Daoy (cell line): ENCODE results near the gene SYT8. TPM values are rescaled to one million over a fixed set of nuclear protein-coding genes. Genes with fewer than 3 reads are reported as not detected.

ENCODE experiments used
- DNase-seq: peaks from one replicate; pipeline ENCODE4 v3.0.0-alpha.2; 2015; ENCODE audit warnings: low read depth
- total RNA-seq: library from RNA; depleted of rRNA; stranded (reverse); fragments of >200 nt; shearing (Covaris generic); gene quantifications from 2 replicates; pipeline ENCODE4 v1.2.3, GENCODE V29; 2014

SYT8 gene
- total RNA-seq, 1 experiment from 2014 or later, result not detected

GRCh38 chr11:1831338-1832210 is 3.2 kb upstream of the SYT8 start:
- DNase-seq, result no peak

GRCh38 chr11:1832211-1832919 is 2.4 kb upstream of the SYT8 start:
- peak; percentile 63 for DNase-seq

DNA sequence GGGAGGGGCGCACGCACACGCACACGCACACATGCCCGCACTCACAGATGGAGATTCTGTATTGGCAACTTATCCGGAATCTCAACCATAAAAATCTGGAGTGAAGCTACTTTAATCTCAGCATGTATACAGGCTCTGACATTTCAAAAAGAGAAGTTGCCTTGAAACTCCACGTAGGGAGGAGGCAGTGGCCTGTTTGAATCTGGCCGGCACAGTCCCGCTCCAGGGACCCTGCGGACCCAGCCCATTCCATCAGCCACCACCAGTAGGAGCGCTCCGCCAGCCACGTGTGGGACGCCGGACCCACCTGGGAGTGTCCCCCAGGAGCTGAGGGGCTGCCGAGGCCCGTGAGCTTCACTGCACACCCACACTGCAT is 1.9 kb upstream of the SYT8 start:
- DNase-seq, result no peak

DNA sequence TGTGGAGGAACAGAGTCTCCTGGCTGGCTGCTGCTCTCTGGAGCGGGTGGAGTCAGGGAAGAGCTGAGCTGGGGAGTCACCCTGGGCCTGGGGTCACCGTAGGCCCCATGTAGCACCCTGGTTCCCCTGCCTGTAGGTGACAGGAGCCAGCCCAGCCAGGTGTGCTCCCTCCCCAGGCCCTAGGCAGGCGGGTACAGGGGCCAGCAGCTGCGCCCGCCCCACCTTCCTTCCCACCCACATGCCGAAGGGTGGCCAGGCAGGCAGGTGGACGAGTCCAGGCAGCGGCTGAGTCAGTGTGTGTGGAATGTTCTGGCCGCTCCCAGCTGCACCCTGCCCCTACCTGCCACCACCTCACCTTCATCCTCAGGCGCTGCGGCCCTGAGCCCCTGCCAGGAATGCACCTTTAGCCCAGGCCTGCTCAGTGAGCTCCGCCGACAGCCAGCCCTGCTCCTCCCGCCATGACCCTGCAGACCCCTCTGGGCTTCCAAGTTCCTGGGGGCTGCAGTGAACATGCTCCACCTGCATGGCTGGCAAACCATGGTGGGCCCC is 654 bp upstream of the SYT8 start:
- no peak for DNase-seq

DNA sequence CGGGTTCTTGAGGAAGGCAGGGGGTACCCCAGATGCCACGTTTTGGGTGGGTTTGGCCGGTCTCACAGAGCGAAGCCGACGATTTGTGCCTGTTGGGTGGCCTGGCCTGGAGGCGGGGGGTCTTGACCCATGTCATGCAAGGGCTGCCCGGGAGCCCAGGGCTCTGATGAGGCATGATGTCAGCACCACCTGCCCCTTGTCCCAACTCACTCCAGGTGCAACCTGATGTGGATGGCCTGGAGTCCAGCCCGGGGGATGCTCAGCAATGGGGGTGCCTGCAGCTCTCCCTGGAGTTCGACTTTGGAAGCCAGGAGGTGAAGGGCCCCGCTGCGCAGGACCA is 851 bp downstream of the SYT8 start:
- no peak for DNase-seq

DNA sequence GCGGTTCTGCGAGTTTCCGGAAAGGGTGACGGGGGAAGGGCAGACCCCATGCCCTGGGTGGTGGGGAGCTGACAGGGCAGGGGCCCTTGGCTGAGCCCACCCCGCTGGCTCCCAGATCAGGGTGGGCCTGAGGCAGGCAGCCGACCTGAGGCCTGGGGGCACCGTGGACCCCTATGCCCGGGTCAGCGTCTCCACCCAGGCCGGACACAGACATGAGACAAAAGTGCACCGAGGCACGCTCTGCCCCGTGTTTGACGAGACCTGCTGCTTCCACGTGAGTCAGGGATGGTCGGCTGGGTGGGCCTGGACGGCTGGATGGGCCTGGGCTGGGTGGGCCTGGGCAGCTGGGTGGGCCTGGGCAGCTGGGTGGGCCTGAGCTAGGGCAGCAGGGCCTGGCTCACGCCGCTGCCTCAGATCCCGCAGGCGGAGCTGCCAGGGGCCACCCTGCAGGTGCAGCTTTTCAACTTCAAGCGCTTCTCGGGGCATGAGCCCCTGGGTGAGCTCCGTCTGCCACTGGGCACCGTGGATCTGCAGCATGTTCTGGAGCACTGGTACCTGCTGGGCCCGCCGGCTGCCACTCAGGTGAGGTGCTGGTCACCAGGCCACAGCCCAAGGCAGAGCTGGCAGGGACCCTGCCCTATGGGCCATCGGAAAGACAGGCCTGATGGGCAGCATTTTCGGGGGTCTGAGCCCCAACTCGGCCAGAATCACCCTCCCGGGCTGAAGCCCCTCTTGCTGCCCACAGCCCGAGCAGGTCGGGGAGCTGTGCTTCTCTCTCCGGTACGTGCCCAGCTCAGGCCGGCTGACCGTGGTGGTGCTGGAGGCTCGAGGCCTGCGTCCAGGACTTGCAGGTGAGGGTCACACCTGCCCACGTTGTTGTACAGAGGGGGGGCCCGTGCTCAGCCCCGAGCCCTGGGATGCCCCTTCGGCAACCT is 1.5 kb downstream of the SYT8 start:
- no peak for DNase-seq

GRCh38 chr11:1837171-1838076 is 2.6 kb downstream of the SYT8 start:
- DNase-seq, result peak; percentile 72

DNA sequence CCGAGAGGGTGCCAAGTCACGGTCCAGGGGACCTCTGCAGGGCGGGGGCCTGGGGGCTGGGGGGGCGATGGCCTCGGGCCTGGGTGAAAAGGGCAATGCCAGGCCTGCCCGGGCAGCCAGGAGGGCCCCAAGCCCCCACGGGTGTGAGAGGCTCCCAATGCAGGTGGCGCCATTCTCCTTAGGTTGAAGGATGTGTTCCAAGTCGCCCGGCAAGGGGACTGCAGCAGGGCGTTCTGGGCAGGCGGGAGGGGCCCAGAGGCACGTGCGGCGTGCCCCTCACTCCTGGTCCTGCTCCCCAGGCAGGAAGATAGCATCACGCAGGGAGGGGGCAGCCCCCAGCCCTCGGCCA is 3.3 kb downstream of the SYT8 start:
- DNase-seq, result no peak

DNA sequence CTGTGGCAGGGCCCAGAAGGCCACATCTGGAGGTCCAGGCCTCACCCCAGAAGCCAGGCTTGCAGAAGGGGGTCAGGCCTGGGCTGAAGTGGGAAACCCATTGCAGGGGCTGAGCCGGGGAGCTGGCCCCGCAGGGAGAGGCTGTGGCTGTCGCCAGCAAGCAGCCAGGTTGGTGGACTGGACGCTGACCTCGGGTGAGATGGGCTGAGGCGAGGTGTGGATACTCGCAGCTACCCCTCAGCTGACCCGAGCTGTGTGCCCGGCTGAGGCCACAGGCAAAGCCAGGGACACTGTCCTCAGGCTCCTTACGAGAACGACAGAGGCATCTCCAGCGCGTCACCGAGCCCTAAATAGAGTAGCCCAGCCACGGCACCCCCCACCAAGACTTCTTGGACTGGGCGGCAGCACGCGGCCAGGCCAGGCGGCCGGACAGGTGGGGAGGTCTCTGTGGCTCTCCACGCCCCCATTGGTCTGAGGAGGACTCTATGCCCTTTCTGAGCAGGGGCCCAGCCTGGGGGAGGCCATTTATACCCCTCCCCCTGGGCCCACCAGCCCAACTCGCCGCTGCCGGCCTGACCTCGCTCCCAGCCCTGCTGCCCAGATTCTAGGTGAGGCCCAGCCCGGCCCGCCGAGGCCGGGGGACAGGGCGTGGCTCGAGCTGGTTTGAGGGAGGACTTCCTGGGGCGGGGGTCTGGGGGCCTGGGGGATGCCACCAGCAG is 3.8 kb downstream of the SYT8 start, which contains the start of gene TNNI2:
TSS of gene TNNI2 (plus strand) at position 556 of the 719 bp plus-strand sequence. CDS start 716 bp downstream, outside the sequence.
- no peak for DNase-seq

- DNase-seq, result no peak
Measured at GRCh38 chr11:1839204-1839923, 4.6 kb downstream of the SYT8 start.

GRCh38 chr11:1839924-1840779 is 5.4 kb downstream of the SYT8 start:
- no peak for DNase-seq

DNA sequence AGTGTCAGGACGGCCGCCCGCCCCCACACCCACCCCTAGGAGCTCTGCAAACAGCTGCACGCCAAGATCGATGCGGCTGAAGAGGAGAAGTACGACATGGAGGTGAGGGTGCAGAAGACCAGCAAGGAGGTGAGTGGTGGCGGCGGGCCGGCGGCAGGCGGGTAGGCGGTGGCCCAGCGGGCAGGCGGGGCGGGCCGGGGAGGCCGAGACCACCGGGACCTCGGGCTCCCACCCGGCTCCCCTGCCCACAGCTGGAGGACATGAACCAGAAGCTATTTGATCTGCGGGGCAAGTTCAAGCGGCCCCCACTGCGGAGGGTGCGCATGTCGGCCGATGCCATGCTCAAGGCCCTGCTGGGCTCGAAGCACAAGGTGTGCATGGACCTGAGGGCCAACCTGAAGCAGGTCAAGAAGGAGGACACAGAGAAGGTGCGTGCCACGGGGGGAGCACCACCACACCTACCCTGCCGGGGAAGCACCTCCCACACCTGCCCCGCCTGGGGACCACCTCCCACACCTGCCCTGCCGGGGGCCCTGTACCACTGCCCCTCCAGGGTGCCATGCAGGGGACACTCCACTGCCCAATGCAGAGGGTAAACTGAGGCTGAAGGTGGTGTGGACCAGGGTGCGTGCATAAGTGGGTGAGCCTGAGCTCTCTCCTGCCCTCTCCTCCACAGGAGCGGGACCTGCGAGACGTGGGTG is 6.1 kb downstream of the SYT8 start:
- DNase-seq, result no peak

- DNase-seq, result no peak
Measured at GRCh38 chr11:1841511-1842148, 6.8 kb downstream of the SYT8 start.

- no peak for DNase-seq
Measured at GRCh38 chr11:1842149-1843097, 7.6 kb downstream of the SYT8 start.

DNA sequence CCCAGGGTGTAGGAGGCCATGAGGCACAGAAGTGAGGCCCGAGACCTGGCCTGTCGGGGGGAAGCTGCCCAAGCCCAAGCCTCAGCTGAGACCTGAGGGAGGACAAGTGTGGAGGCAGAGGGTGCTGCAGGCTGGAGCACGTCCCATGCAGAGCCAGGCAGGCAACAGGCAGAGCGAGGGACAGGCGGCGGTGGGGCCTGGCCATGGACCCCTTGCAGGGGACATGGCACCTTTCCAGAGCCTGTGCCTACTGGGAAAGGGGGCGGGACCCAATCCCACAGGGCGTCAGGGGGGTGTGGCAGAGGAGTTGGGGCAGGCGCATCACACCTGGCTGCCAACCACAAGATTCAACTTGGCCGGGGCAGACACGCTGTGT is 8.3 kb downstream of the SYT8 start:
- DNase-seq, result no peak

DNA sequence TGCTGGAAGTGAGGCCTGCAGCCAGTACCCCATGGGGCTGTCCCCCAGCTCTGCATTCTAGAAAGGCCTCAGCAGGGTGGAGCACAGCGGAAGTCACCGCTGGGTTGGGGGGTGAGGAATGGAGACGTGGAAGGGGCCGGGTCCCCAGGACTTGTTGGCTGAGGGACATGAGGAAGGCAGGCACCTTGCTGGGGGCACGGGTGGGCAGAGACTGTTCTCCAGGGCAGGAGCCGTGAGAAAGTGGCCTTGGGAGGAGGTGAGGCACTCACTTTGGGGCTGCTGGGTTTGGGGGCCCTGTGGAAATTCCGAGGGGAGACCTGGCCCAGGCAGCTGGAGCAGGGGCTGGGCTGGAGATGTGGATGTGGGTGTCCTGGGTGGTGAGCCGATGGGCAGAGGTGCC is 9.0 kb downstream of the SYT8 start:
- no peak for DNase-seq
